Measurements from ENCODE around the gene EXD2.
"Not testable (repeated sequence)": the region's sequence is repeated elsewhere in the genome, so short reads cannot be mapped to it uniquely, and the experiment has no call there.

The EXD2 gene

GRCh38 chr14:69191340-69192111 lies at the start of gene EXD2:
EXD2 (plus strand) TSS chr14:69191498; CDS start chr14:69209471, 17,973 bp downstream.
- DNase-seq = peak; percentile 99

GRCh38 chr14:69141550-69141949 lies 49.7 kb upstream of the EXD2 start:
- no peak for DNase-seq

GRCh38 chr14:69142101-69142500 lies 49.2 kb upstream of the EXD2 start:
- DNase-seq = no peak

GRCh38 chr14:69149461-69150244 lies 41.6 kb upstream of the EXD2 start:
- DNase-seq = peak; percentile 41

GRCh38 chr14:69151458-69152180 lies 39.7 kb upstream of the EXD2 start:
- DNase-seq = peak; percentile 86

- DNase-seq = peak; percentile 85
Measured at GRCh38 chr14:69152181-69152901, 39.0 kb upstream of the EXD2 start.

GRCh38 chr14:69152902-69153151 lies 38.5 kb upstream of the EXD2 start, which contains the start of gene DCAF5:
DCAF5 (minus strand) TSS chr14:69153119; CDS start chr14:69152978, 141 bp downstream.
- no peak for DNase-seq

GRCh38 chr14:69153152-69153872 lies 38.0 kb upstream of the EXD2 start:
- DNase-seq = peak; percentile 98

GRCh38 chr14:69153873-69154270 lies 37.4 kb upstream of the EXD2 start:
- DNase-seq = peak; percentile 60

- peak; percentile 66 for DNase-seq
Measured at GRCh38 chr14:69154779-69155178, 36.5 kb upstream of the EXD2 start.

GRCh38 chr14:69156224-69156623 lies 35.1 kb upstream of the EXD2 start:
- no peak for DNase-seq

GRCh38 chr14:69161590-69161989 lies 29.7 kb upstream of the EXD2 start:
- no peak for DNase-seq

- not testable (repeated sequence) for DNase-seq
Measured at GRCh38 chr14:69165787-69166186, 25.5 kb upstream of the EXD2 start.

- DNase-seq = no peak
Measured at GRCh38 chr14:69170839-69171238, 20.5 kb upstream of the EXD2 start.

GRCh38 chr14:69171569-69171968 lies 19.7 kb upstream of the EXD2 start:
- no peak for DNase-seq

- DNase-seq = no peak
Measured at GRCh38 chr14:69175130-69175529, 16.2 kb upstream of the EXD2 start.

- no peak for DNase-seq
Measured at GRCh38 chr14:69181491-69181890, 9.8 kb upstream of the EXD2 start.

- DNase-seq = not testable (repeated sequence)
Measured at GRCh38 chr14:69182580-69182979, 8.7 kb upstream of the EXD2 start.

- DNase-seq = no peak
Measured at GRCh38 chr14:69183735-69184134, 7.6 kb upstream of the EXD2 start.

- DNase-seq = no peak
Measured at GRCh38 chr14:69190191-69190590, 1.1 kb upstream of the EXD2 start.

- DNase-seq = no peak
Measured at GRCh38 chr14:69193721-69194120, 2.4 kb downstream of the EXD2 start.

GRCh38 chr14:69199786-69200185 lies 8.5 kb downstream of the EXD2 start:
- no peak for DNase-seq
